Stimulated activated effector memory CD8-positive, alpha-beta T cell treated with anti-CD3 and anti-CD28 coated beads, Interleukin-12 subunit alpha, Interleukin-12 subunit beta, amount 100 ng/mL, for 72 hours (primary cell): ENCODE data around the gene ABCC2.
"Not testable (repeated sequence)": the region's sequence is repeated elsewhere in the genome, so short reads cannot be mapped to it uniquely, and the experiment has no call there.

ENCODE experiments used
- ATAC-seq: fragments of 150-1000 bp; cut with Tn5 transposase; 2 replicates; pipeline ENCODE4 v1.10.0; 2021
- DNase-seq, 2 donors: peaks; one replicate each; pipeline ENCODE4 v3.0.0; 2021 to 2022; ENCODE audit warnings: low spot score in 2 of 2
- H3K27ac Mint-ChIP-seq: one replicate; pipeline ENCODE4 v1.8.0; 2022; ENCODE audit warnings: mild to moderate bottlenecking, mixed read lengths
- H3K36me3 Mint-ChIP-seq: one replicate; pipeline ENCODE4 v1.8.0; 2022; ENCODE audit warnings: mild to moderate bottlenecking, mixed read lengths
- H3K4me1 Mint-ChIP-seq: one replicate; pipeline ENCODE4 v1.8.0; 2022; ENCODE audit warnings: mixed read lengths
- H3K4me3 Mint-ChIP-seq: one replicate; pipeline ENCODE4 v1.8.0; 2022; ENCODE audit warnings: mild to moderate bottlenecking, mixed read lengths
- H3K9me3 Mint-ChIP-seq: one replicate; pipeline ENCODE4 v1.8.0; 2022; ENCODE audit warnings: mixed read lengths

Gene ABCC2

GRCh38 chr10:99850021-99850766 lies 67.8 kb downstream of the ABCC2 start:
- H3K27ac Mint-ChIP-seq: peak overlapping the region; percentile 4
- H3K9me3 Mint-ChIP-seq: no peaks in the 10 kb centered on the region
- ATAC-seq (no peak), DNase-seq (no peak)
- no peak overlapping the region for H3K4me3 Mint-ChIP-seq
- H3K36me3 Mint-ChIP-seq: no peaks in the 10 kb centered on the region
- no peaks in the 10 kb centered on the region for H3K4me1 Mint-ChIP-seq

DNA sequence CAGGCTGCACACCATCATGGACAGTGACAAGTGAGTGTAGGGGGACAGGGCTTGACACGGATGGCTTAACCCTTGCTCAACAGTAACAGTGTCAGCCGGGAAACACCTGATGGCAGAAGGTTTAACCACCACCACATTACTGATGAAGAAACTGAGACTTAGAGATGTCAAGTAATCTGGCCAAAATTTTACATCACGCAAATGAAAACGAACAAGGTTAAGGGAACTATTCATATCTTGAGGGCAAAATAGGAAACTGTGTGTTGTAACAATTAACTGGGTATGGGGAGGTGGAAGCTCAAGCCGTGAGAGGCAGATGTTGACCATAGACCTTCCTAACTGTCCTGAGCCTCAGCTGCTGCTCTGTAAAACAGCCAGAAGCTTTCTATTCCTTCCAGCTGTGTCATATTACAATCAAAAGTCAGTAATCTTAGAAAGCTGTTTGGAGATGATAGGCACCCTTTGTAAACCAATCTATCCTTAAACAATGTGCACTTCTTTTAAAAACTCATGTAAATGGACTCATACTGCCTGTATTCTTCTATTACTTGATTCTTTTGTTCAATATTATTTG lies 68.4 kb downstream of the ABCC2 start:
- H3K4me1 Mint-ChIP-seq: no peaks in the 10 kb centered on the region
- ATAC-seq (no peak), DNase-seq (no peak)
- H3K9me3 Mint-ChIP-seq: no peaks in the 10 kb centered on the region
- no peaks in the 10 kb centered on the region for H3K36me3 Mint-ChIP-seq
- H3K4me3 Mint-ChIP-seq: no peak overlapping the region
- peak overlapping the region; percentile 4 for H3K27ac Mint-ChIP-seq

- no peak overlapping the region for H3K27ac Mint-ChIP-seq
- no peak for DNase-seq
- no peak for ATAC-seq
- no peak overlapping the region for H3K4me3 Mint-ChIP-seq
- H3K4me1 Mint-ChIP-seq: no peaks in the 10 kb centered on the region
- no peaks in the 10 kb centered on the region for H3K36me3 Mint-ChIP-seq
- no peaks in the 10 kb centered on the region for H3K9me3 Mint-ChIP-seq
These were observed 69.4 kb downstream of the ABCC2 start for GRCh38 chr10:99851825-99852224.

DNA sequence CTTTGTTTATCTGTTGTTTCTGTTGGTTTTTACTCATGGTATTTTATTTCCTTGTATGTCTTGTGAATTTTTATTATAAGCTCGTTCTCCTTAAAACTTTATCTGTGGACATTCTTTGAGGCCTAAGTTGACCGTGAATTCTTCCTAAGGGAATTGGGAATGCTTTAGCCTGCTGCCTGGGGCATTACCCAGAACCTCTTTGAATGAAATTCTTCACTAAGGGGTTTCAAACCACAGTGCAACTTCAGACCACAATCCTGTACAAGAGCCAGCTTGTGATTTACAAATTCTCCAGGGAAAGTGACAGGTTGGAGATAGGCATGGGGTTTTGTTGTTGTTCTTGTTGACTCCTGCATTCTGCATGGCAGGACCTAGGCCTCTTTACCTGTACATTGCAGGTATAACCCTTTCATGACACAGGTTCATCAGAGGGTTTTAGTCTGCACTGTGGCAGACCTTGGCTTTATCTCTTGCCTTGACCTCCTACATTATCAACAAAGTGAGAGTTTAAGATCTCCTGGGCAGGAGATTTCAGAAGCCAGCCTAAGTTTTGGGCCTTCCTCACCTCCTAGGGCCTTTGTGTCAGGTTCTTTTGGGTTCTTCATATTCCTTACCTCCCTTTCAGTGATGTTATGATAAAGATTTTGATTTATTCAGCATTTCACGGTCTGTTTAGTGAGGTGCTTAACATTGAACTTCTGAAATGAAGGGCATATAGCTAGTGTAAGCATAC lies 70.2 kb downstream of the ABCC2 start:
- ATAC-seq: no peak
- H3K27ac Mint-ChIP-seq: no peak overlapping the region
- no peak for DNase-seq

GRCh38 chr10:99853655-99854054 lies 71.2 kb downstream of the ABCC2 start:
- no peak for DNase-seq
- no peak for ATAC-seq
- H3K27ac Mint-ChIP-seq: no peak overlapping the region
- no peaks in the 10 kb centered on the region for H3K4me1 Mint-ChIP-seq
- H3K4me3 Mint-ChIP-seq: no peak overlapping the region
- H3K36me3 Mint-ChIP-seq: no peaks in the 10 kb centered on the region
- H3K9me3 Mint-ChIP-seq: no peaks in the 10 kb centered on the region

More for the DNA sequence above, 70.2 kb downstream of the ABCC2 start:
- Mint-ChIP-seq H3K9me3 (no peaks in the 10 kb centered on the region), H3K4me3 (no peak overlapping the region), H3K36me3 (no peaks in the 10 kb centered on the region), H3K4me1 (no peaks in the 10 kb centered on the region)

- Mint-ChIP-seq H3K36me3 (no peaks in the 10 kb centered on the region), H3K27ac (no peak overlapping the region), H3K4me1 (no peaks in the 10 kb centered on the region), H3K4me3 (no peak overlapping the region), H3K9me3 (no peaks in the 10 kb centered on the region)
- DNase-seq (no peak), ATAC-seq (no peak)
These were observed 72.4 kb downstream of the ABCC2 start for GRCh38 chr10:99854860-99855259.

- ATAC-seq (no peak), DNase-seq (no peak)
- Mint-ChIP-seq H3K36me3 (no peaks in the 10 kb centered on the region), H3K4me1 (no peaks in the 10 kb centered on the region), H3K4me3 (no peak overlapping the region), H3K9me3 (no peaks in the 10 kb centered on the region), H3K27ac (no peak overlapping the region)
These were observed 73.1 kb downstream of the ABCC2 start for GRCh38 chr10:99855479-99856071.

GRCh38 chr10:99858849-99859248 lies 76.4 kb downstream of the ABCC2 start:
- H3K36me3 Mint-ChIP-seq: no peaks in the 10 kb centered on the region
- no peak for ATAC-seq
- no peak for DNase-seq
- no peaks in the 10 kb centered on the region for H3K4me1 Mint-ChIP-seq
- no peaks in the 10 kb centered on the region for H3K9me3 Mint-ChIP-seq
- no peak overlapping the region for H3K4me3 Mint-ChIP-seq
- H3K27ac Mint-ChIP-seq: no peak overlapping the region

- Mint-ChIP-seq H3K9me3 (no peaks in the 10 kb centered on the region), H3K36me3 (no peaks in the 10 kb centered on the region), H3K27ac (no peak overlapping the region), H3K4me1 (no peaks in the 10 kb centered on the region), H3K4me3 (no peak overlapping the region)
- ATAC-seq: no peak
- no peak for DNase-seq
These were observed 77.1 kb downstream of the ABCC2 start for GRCh38 chr10:99859585-99859984.

GRCh38 chr10:99860466-99860865 lies 78.0 kb downstream of the ABCC2 start:
- Mint-ChIP-seq H3K27ac (no peak overlapping the region), H3K4me1 (no peaks in the 10 kb centered on the region), H3K4me3 (no peak overlapping the region), H3K9me3 (no peaks in the 10 kb centered on the region), H3K36me3 (no peaks in the 10 kb centered on the region)
- ATAC-seq (no peak), DNase-seq (no peak)

DNA sequence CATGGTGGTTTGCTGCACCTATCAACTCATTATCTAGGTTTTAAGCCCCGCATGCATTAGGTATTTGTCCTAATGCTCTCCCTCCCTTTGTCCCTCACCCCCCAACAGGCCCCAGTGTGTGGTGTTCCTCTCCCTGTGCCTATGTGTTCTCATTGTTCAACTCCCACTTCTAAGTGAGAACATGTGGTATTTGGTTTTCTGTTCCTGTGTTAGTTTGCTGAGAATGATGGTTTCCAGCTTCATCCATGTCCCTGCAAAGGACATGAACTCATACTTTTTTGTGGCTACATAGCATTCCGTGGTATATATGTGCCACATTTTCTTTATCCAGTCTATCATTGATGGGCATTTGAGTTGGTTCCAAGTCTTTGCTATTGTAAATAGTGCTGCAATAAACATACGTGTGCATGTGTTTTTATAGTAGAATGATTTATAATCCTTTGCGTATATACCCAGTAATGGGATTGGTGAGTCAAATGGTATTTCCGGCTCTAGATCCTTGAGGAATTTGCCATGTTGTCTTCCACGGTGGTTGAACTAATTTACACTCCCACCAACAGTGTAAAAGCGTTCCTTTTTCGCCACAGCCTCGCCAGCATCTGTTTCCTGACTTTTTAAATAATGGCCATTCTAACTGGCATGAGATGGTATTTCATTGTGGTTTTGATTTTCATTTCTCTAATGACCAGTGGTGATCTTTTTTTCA lies 81.2 kb downstream of the ABCC2 start:
- H3K36me3 Mint-ChIP-seq, H3K4me3 Mint-ChIP-seq, H3K27ac Mint-ChIP-seq, H3K4me1 Mint-ChIP-seq, ATAC-seq, DNase-seq: not testable (repeated sequence)
- H3K9me3 Mint-ChIP-seq: peaks cover 11% of the 10 kb centered on the region

GRCh38 chr10:99867250-99867649 lies 84.8 kb downstream of the ABCC2 start:
- H3K4me3 Mint-ChIP-seq, H3K27ac Mint-ChIP-seq, H3K36me3 Mint-ChIP-seq, ATAC-seq, DNase-seq: not testable (repeated sequence)
- Mint-ChIP-seq H3K4me1 (peaks cover 13% of the 10 kb centered on the region), H3K9me3 (peaks cover 11% of the 10 kb centered on the region)

DNA sequence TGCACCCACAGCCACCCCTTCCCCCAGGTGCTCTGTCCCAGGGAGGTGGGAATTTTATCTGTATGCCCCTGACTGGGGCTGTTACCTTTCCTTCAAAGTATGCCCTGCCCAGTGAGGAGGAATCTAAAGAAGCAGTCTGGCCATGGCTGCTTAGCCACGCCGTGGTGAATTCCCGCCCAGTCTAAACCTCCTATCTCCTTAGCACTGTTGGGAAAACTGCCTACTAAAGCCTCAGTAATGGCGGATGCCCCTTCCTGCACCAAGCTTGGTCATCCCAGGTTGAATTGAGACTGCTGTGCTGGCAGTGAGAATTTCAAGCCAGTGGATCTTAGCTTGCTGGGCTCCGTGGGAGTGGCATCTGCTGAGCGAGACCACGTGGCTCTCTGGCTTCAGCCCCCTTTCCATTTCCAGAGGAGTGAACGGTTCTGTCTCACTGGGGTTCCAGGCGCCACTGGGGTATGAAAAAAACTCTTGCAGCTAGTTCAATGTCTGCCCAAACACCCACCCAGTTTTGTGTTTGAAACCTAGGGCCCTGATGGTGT lies 87.2 kb downstream of the ABCC2 start:
- DNase-seq (no peak), ATAC-seq (peak; percentile 3)
- H3K4me1 Mint-ChIP-seq: peaks cover 18% of the 10 kb centered on the region
- H3K9me3 Mint-ChIP-seq: peaks cover 11% of the 10 kb centered on the region
- H3K36me3 Mint-ChIP-seq: peaks cover 6% of the 10 kb centered on the region
- H3K27ac Mint-ChIP-seq: no peak overlapping the region
- peak overlapping the region; percentile 64 for H3K4me3 Mint-ChIP-seq

DNA sequence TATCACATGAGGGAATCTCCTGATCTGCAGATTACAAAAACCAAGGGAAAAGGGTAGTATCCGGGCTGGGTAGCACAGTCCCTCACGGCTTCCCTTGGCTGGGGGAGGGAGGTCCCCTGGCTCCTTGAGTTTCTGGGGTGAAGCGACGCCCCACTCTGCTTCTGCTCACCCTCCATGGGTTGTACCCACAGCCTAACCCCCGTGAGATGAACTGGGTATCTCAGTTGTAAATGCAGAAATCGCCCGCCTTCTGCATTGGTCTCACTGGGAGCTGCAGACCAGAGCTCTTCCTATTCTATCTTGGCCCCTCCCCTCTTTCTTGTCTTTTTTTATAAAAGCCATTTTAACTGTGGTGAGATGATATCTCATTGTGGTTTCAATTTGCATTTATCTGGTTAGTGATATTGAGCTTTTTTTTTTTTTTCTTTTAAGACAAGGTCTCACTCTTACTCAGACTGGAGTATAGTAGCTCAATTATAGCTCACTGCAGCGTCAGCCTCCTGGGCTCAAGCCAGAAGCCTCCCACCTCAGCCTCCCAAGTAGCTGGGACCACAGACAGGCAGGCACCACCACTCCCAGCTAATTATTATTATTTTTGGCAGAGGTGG lies 87.8 kb downstream of the ABCC2 start:
- H3K4me1 Mint-ChIP-seq: peaks cover 18% of the 10 kb centered on the region
- H3K27ac Mint-ChIP-seq: peak overlapping the region; percentile 77
- ATAC-seq (peak; percentile 96), DNase-seq (peak in 1 of 2 donors; percentile 63)
- H3K9me3 Mint-ChIP-seq: peaks cover 11% of the 10 kb centered on the region
- H3K36me3 Mint-ChIP-seq: peaks cover 6% of the 10 kb centered on the region
- H3K4me3 Mint-ChIP-seq: peak overlapping the region; percentile 64
